ENCODE results near the gene PSMD14. TPM values are rescaled to one million over a fixed set of nuclear protein-coding genes. Genes with fewer than 3 reads are reported as not detected.

PSMD14 gene
- total and polyA plus RNA-seq, 7 donors, result 27.3 to 50.2 (median 38.5) TPM

- Histone ChIP-seq H3K27me3 (no peaks in the 10 kb centered on the region), H3K4me1 (no peaks in the 10 kb centered on the region), H3K36me3 (peaks cover 0 to 4% (median 0%) of the 10 kb centered on the region in 4 donors), H3K9me3 (peaks cover 0 to 10% (median 7%) of the 10 kb centered on the region in 4 donors), H3K4me3 (no peak overlapping the region), H3K27ac (no peak overlapping the region)
- TF ChIP-seq CTCF (IDR thresholded peaks at IDR 0.05), result no peak
- TF ChIP-seq POLR2AphosphoS5 (IDR thresholded peaks at IDR 0.05), result no peak
- TF ChIP-seq EP300 (IDR thresholded peaks at IDR 0.05), result no peak
- no peak for TF ChIP-seq POLR2A (IDR thresholded peaks at IDR 0.05)
- DNase-seq, result no peak
- intact Hi-C loops (cut with DNase I), result no loop called here
- 98 to 99% methylated on average over 2 of the region's 2 CpGs for WGBS, 2 donors
These were observed 54.4 kb downstream of the PSMD14 start for GRCh38 chr2:161362568-161363166.

- peaks cover 0 to 5% (median 0%) of the 10 kb centered on the region in 4 donors for H3K9me3 ChIP-seq
- no peak overlapping the region for H3K27ac ChIP-seq
- peaks cover 0 to 36% (median 0%) of the 10 kb centered on the region in 4 donors for H3K36me3 ChIP-seq
- no peak overlapping the region for H3K4me3 ChIP-seq
- intact Hi-C loops (cut with DNase I), result no loop called here
- no peaks in the 10 kb centered on the region for H3K4me1 ChIP-seq
- H3K27me3 ChIP-seq, result no peaks in the 10 kb centered on the region
- TF ChIP-seq POLR2AphosphoS5 (IDR thresholded peaks at IDR 0.05) (no peak), CTCF (IDR thresholded peaks at IDR 0.05) (no peak), EP300 (IDR thresholded peaks at IDR 0.05) (no peak), POLR2A (IDR thresholded peaks at IDR 0.05) (no peak)
- WGBS, 2 donors, result 91 to 92% methylated on average over 3 of the region's 3 CpGs
- DNase-seq, result no peak
These were observed 59.5 kb downstream of the PSMD14 start for GRCh38 chr2:161367675-161368074.

- no peaks in the 10 kb centered on the region for H3K27me3 ChIP-seq
- H3K36me3 ChIP-seq, result peaks cover 0 to 38% (median 0%) of the 10 kb centered on the region in 4 donors
- no peaks in the 10 kb centered on the region for H3K9me3 ChIP-seq
- WGBS, 2 donors, result 84 to 94% methylated on average over 2 of the region's 2 CpGs
- TF ChIP-seq CTCF (IDR thresholded peaks at IDR 0.05), result no peak
- TF ChIP-seq EP300 (IDR thresholded peaks at IDR 0.05), result no peak
- no peak for TF ChIP-seq POLR2AphosphoS5 (IDR thresholded peaks at IDR 0.05)
- no peak for TF ChIP-seq POLR2A (IDR thresholded peaks at IDR 0.05)
- intact Hi-C loops (cut with DNase I), result no loop called here
- H3K4me1 ChIP-seq, result no peaks in the 10 kb centered on the region
- H3K4me3 ChIP-seq, result no peak overlapping the region
- DNase-seq, result no peak
- H3K27ac ChIP-seq, result no peak overlapping the region
These were observed 61.1 kb downstream of the PSMD14 start for GRCh38 chr2:161369311-161369710.

- Histone ChIP-seq H3K4me1 (no peaks in the 10 kb centered on the region), H3K27me3 (no peaks in the 10 kb centered on the region), H3K27ac (no peak overlapping the region), H3K4me3 (no peak overlapping the region), H3K36me3 (peaks cover 0 to 38% (median 0%) of the 10 kb centered on the region in 4 donors), H3K9me3 (no peaks in the 10 kb centered on the region)
- WGBS, 2 donors, result 68 to 88% methylated on average over 3 of the region's 3 CpGs
- no peak for DNase-seq
- intact Hi-C loops (cut with DNase I), result no loop called here
- TF ChIP-seq POLR2A (IDR thresholded peaks at IDR 0.05) (no peak), CTCF (IDR thresholded peaks at IDR 0.05) (no peak), EP300 (IDR thresholded peaks at IDR 0.05) (no peak), POLR2AphosphoS5 (IDR thresholded peaks at IDR 0.05) (no peak)
These were observed 62.8 kb downstream of the PSMD14 start for GRCh38 chr2:161370981-161371380.

GRCh38 chr2:161371869-161372268, 63.6 kb downstream of the PSMD14 start:
- peaks cover 0 to 38% (median 0%) of the 10 kb centered on the region in 4 donors for H3K36me3 ChIP-seq
- H3K27me3 ChIP-seq, result no peaks in the 10 kb centered on the region
- H3K4me3 ChIP-seq, result no peak overlapping the region
- H3K4me1 ChIP-seq, result no peaks in the 10 kb centered on the region
- no peak for TF ChIP-seq CTCF (IDR thresholded peaks at IDR 0.05)
- intact Hi-C loops (cut with DNase I), result no loop called here
- WGBS, 2 donors, result 53 to 57% methylated on average over 1 of the region's 1 CpG
- no peak for DNase-seq
- no peaks in the 10 kb centered on the region for H3K9me3 ChIP-seq
- no peak overlapping the region for H3K27ac ChIP-seq
